OCI-LY7 (cell line): ENCODE results near the gene ARMC9.

Experiments used
- CTCF ChIP-seq: fragments of 200-600 bp; sonication (generic); conservative IDR thresholded peaks from 2 replicates; pipeline ENCODE4 v1.5.1; 2014; ENCODE audit warnings: mild to moderate bottlenecking, antibody characterized with exemption, low read length, moderate library complexity, mixed read lengths
- EZH2phosphoT487 ChIP-seq: fragments of 200-600 bp; sonication (generic); IDR thresholded peaks from 2 replicates; pipeline ENCODE4 v1.6.1; 2018; ENCODE audit warnings: low read depth, borderline replicate concordance, mild to moderate bottlenecking, mixed run types, antibody characterized with exemption, low read length, moderate library complexity, mixed read lengths

GRCh38 chr2:231373184-231373583 is 174.8 kb downstream of the ARMC9 start:
- TF ChIP-seq CTCF: no peak
- no peak for TF ChIP-seq EZH2phosphoT487
